HG03175 (cell line): Measurements from ENCODE around the gene SNRNP200.

Source experiments
- ATAC-seq: cut with Tn5 transposase; IDR thresholded peaks from one replicate; pipeline ENCODE4 v1.9.1; 2021; ENCODE audit warnings: mild to moderate bottlenecking, moderate library complexity; ENCODE audit not compliant: unreplicated experiment

SNRNP200 gene

GRCh38 chr2:96305091-96305978, at the start of gene SNRNP200:
Gene SNRNP200 (minus strand): TSS chr2:96305546. CDS start chr2:96305437, 109 bp downstream.
- ATAC-seq, result peak; percentile 94

GRCh38 chr2:96354492-96354891, 49.1 kb upstream of the SNRNP200 start:
- no peak for ATAC-seq

- ATAC-seq, result no peak
These were observed 48.3 kb upstream of the SNRNP200 start for GRCh38 chr2:96353606-96354101.

- ATAC-seq, result no peak
These were observed 47.8 kb upstream of the SNRNP200 start for GRCh38 chr2:96353032-96353561.

- ATAC-seq, result no peak
These were observed 42.0 kb upstream of the SNRNP200 start for GRCh38 chr2:96347395-96347794.

- ATAC-seq, result no peak
These were observed 40.6 kb upstream of the SNRNP200 start for GRCh38 chr2:96345868-96346462.

- no peak for ATAC-seq
These were observed 40.1 kb upstream of the SNRNP200 start for GRCh38 chr2:96345438-96345837.

- peak; percentile 94 for ATAC-seq
These were observed 38.7 kb upstream of the SNRNP200 start for GRCh38 chr2:96344011-96344410.

GRCh38 chr2:96342085-96342484, 36.7 kb upstream of the SNRNP200 start:
- ATAC-seq, result no peak

GRCh38 chr2:96341641-96342040, 36.3 kb upstream of the SNRNP200 start:
- no peak for ATAC-seq

- ATAC-seq, result no peak
These were observed 35.4 kb upstream of the SNRNP200 start for GRCh38 chr2:96340493-96341414.

- no peak for ATAC-seq
These were observed 31.5 kb upstream of the SNRNP200 start for GRCh38 chr2:96336873-96337272.

- ATAC-seq, result peak; percentile 13
These were observed 30.9 kb upstream of the SNRNP200 start for GRCh38 chr2:96336104-96336775.

- ATAC-seq, result no peak
These were observed 28.4 kb upstream of the SNRNP200 start for GRCh38 chr2:96333708-96334107.

- no peak for ATAC-seq
These were observed 25.1 kb upstream of the SNRNP200 start for GRCh38 chr2:96330407-96330806.

- ATAC-seq, result no peak
These were observed 24.5 kb upstream of the SNRNP200 start for GRCh38 chr2:96329874-96330273.

GRCh38 chr2:96329456-96329855, 24.1 kb upstream of the SNRNP200 start:
- no peak for ATAC-seq

GRCh38 chr2:96326990-96327820, 21.9 kb upstream of the SNRNP200 start:
- no peak for ATAC-seq

GRCh38 chr2:96326564-96326963, 21.2 kb upstream of the SNRNP200 start:
- ATAC-seq, result no peak
